ENCODE measurements around the gene SUV39H1. TPM values are rescaled to one million over a fixed set of nuclear protein-coding genes. Genes with fewer than 3 reads are reported as not detected.

Gene SUV39H1
- total and polyA plus RNA-seq, 2 of the 13 experiments (the other 11 are each of a cell fraction or from before 2014, with no cell fraction given): 5.2 to 10.1 TPM

DNA sequence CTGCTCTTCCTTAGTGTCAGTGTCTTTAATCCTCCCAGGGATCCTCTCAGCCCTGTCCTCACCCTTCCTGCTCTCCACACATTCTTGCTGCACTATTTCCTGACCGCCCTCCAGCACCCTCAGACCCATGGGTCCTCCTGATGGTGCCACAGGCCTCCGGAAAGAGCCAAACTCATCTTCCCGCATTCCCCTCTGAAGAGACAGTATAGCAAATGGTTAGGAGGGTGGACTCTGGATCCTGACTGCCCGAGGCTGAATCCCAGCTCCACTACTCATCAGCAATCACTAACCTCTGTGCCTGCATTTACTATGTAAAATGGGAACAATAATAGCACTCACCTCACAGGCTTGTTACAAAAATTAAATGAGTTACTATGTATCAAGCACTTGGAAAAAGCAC, 6.2 kb downstream of the SUV39H1 start:
- DNase-seq (ENCODE audit: low spot score): no peak
- Histone ChIP-seq H3K9me3 (ENCODE audit: low read length) (no peaks in the 10 kb centered on the region), H3K36me3 (replicated peaks in 1 of 2; ENCODE audit: control insufficient read depth in 1 of 2, insufficient read depth in 2 of 2, low read length in 2 of 2) (peaks cover 6 to 13% of the 10 kb centered on the region in 2 experiments; a peak in 4 of 5 replicates), H2AFZ (ENCODE audit: low read length) (no peak overlapping the region), H3K79me2 (ENCODE audit: insufficient read depth, low read length) (peaks cover 2% of the 10 kb centered on the region), H4K20me1 (ENCODE audit: insufficient read depth, low read length) (no peaks in the 10 kb centered on the region), H3K27me3 (ENCODE audit: control insufficient read depth in 1 of 2, insufficient read depth in 2 of 2, low read length in 2 of 2) (no peaks in the 10 kb centered on the region), H3K27ac (ENCODE audit: extremely low read length, insufficient read depth, low read length) (no peak overlapping the region), H3K9ac (ENCODE audit: insufficient read depth, low read depth, low read length) (no peak overlapping the region), H3K4me1 (ENCODE audit: insufficient read depth, low read length) (peaks cover 22% of the 10 kb centered on the region), H3K4me2 (ENCODE audit: low read depth, low read length) (no peak overlapping the region), H3K4me3 (replicated peaks in 1 of 3; ENCODE audit: insufficient read depth in 1 of 3, low read depth in 2 of 3, low read length in 3 of 3) (no peak overlapping the region)
- in situ Hi-C loops (cut with HindIII; ENCODE audit: extremely low pct_ligation_motif_present, low pct_unique_long_range_greater_than_20kb) (no loop called here), intact Hi-C loops (cut with micrococcal nuclease; ENCODE audit: unreplicated experiment) (loop anchor here (2.0 kb wide), 1 partner anchor 46 kb away; no protein-coding TSS in a partner anchor)
- BruUV-seq (replicated peaks): no TSS peak
- 0% methylated on average over 1 of the region's 4 CpGs for WGBS (ENCODE audit: low lambda C conversion rate)
- FAIRE-seq: no peak
- POLR2A ChIA-PET: no interaction called here
- ATAC-seq: no peak
- CTCF ChIA-PET (ENCODE audit: low intra/inter-chr PET ratio, low total read pairs): no interaction called here
- TF ChIP-seq GATAD2A (CRISPR knock-in tag; IDR thresholded peaks at IDR 0.05): no peak
- TF ChIP-seq, protein P1, sequence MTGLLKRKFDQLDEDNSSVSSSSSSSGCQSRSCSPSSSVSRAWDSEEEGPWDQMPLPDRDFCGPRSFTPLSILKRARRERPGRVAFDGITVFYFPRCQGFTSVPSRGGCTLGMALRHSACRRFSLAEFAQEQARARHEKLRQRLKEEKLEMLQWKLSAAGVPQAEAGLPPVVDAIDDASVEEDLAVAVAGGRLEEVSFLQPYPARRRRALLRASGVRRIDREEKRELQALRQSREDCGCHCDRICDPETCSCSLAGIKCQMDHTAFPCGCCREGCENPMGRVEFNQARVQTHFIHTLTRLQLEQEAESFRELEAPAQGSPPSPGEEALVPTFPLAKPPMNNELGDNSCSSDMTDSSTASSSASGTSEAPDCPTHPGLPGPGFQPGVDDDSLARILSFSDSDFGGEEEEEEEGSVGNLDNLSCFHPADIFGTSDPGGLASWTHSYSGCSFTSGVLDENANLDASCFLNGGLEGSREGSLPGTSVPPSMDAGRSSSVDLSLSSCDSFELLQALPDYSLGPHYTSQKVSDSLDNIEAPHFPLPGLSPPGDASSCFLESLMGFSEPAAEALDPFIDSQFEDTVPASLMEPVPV (CRISPR knock-in tag; IDR thresholded peaks at IDR 0.05): no peak
- TF ChIP-seq, protein P2, sequence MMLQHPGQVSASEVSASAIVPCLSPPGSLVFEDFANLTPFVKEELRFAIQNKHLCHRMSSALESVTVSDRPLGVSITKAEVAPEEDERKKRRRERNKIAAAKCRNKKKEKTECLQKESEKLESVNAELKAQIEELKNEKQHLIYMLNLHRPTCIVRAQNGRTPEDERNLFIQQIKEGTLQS (CRISPR knock-in tag; IDR thresholded peaks at IDR 0.05): no peak
- TF ChIP-seq, protein P3, sequence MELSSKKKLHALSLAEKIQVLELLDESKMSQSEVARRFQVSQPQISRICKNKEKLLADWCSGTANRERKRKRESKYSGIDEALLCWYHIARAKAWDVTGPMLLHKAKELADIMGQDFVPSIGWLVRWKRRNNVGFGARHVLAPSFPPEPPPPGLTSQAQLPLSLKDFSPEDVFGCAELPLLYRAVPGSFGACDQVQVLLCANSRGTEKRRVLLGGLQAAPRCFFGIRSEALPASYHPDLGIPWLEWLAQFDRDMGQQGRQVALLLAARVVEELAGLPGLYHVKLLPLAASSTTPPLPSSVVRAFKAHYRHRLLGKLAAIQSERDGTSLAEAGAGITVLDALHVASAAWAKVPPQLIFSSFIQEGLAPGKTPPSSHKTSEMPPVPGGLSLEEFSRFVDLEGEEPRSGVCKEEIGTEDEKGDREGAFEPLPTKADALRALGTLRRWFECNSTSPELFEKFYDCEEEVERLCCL (CRISPR knock-in tag; IDR thresholded peaks at IDR 0.05; ENCODE audit: borderline replicate concordance): no peak
- TF ChIP-seq, protein P4, sequence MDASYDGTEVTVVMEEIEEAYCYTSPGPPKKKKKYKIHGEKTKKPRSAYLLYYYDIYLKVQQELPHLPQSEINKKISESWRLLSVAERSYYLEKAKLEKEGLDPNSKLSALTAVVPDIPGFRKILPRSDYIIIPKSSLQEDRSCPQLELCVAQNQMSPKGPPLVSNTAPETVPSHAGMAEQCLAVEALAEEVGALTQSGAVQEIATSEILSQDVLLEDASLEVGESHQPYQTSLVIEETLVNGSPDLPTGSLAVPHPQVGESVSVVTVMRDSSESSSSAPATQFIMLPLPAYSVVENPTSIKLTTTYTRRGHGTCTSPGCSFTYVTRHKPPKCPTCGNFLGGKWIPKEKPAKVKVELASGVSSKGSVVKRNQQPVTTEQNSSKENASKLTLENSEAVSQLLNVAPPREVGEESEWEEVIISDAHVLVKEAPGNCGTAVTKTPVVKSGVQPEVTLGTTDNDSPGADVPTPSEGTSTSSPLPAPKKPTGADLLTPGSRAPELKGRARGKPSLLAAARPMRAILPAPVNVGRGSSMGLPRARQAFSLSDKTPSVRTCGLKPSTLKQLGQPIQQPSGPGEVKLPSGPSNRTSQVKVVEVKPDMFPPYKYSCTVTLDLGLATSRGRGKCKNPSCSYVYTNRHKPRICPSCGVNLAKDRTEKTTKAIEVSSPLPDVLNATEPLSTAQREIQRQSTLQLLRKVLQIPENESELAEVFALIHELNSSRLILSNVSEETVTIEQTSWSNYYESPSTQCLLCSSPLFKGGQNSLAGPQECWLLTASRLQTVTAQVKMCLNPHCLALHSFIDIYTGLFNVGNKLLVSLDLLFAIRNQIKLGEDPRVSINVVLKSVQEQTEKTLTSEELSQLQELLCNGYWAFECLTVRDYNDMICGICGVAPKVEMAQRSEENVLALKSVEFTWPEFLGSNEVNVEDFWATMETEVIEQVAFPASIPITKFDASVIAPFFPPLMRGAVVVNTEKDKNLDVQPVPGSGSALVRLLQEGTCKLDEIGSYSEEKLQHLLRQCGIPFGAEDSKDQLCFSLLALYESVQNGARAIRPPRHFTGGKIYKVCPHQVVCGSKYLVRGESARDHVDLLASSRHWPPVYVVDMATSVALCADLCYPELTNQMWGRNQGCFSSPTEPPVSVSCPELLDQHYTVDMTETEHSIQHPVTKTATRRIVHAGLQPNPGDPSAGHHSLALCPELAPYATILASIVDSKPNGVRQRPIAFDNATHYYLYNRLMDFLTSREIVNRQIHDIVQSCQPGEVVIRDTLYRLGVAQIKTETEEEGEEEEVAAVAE (CRISPR knock-in tag; IDR thresholded peaks at IDR 0.05; ENCODE audit: borderline replicate concordance): no peak
- no peak for TF ChIP-seq RNF2 (conservative IDR thresholded peaks at IDR 0.05; ENCODE audit: low read depth)
- no peak for TF ChIP-seq ZNF782 (CRISPR knock-in tag; IDR thresholded peaks at IDR 0.05; ENCODE audit: borderline replicate concordance)
- no peak for TF ChIP-seq ZNF788 (CRISPR knock-in tag; IDR thresholded peaks at IDR 0.05; ENCODE audit: borderline replicate concordance)
- no peak for TF ChIP-seq KDM6A (CRISPR knock-in tag; IDR thresholded peaks at IDR 0.05; ENCODE audit: low read depth)
- TF ChIP-seq TEAD3 (CRISPR knock-in tag; optimal IDR thresholded peaks at IDR 0.05; ENCODE audit: borderline replicate concordance): no peak
- no peak for TF ChIP-seq CENPT (CRISPR knock-in tag; IDR thresholded peaks at IDR 0.05; ENCODE audit: low read depth)
- no peak for TF ChIP-seq ZFP82 (CRISPR knock-in tag; IDR thresholded peaks at IDR 0.05; ENCODE audit: borderline replicate concordance)
- TF ChIP-seq ZFP1 (CRISPR knock-in tag; IDR thresholded peaks at IDR 0.05): no peak
- TF ChIP-seq ZNF644 (CRISPR knock-in tag; IDR thresholded peaks at IDR 0.05; ENCODE audit: low read depth): no peak
- no peak for TF ChIP-seq ZNF20 (CRISPR knock-in tag; IDR thresholded peaks at IDR 0.05)
- no peak for TF ChIP-seq RORA (CRISPR knock-in tag; IDR thresholded peaks at IDR 0.05)
